GM20000 (cell line): ENCODE data around the gene SLC22A23.

Experiments
- DNase-seq: peaks from one replicate; pipeline ENCODE4 v3.0.0; 2012; ENCODE audit warnings: low spot score
- CTCF ChIP-seq: IDR thresholded peaks from 2 replicates; pipeline ENCODE4 v1.5.1; 2012; ENCODE audit warnings: mild to moderate bottlenecking, control low read depth; ENCODE audit errors: extremely low read depth, missing control alignments

SLC22A23 gene

DNA sequence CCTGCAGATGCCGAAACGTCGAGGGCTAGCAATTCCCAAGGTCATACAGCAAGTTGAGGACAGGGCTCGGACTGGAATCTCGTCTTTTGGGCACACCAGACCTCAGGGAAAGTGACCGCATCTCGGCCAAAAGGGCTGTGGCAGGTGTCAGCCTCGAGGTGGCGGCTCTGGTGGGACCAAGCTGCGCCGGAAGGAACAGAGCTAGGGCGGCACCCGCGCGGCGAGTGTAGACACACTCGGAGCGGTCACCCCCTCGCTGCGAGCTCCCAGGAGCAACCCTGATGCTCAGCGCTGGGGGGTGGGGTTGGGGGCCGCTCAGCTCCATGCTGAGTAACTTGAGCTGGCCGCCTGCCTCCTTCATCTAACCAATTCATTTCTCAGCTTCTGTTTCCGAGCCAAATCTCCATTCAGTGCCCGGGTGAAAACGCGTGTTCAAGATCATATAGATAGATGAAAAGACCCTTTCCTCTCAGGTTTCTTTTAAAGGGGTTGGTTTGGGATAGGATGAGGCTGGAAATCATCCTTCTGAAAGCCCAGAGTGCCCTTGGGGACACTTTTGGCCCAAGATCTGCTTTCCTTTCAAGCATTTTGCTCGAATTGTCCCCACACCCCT lies 227.2 kb downstream of the SLC22A23 start:
- TF ChIP-seq CTCF, result no peak

GRCh38 chr6:3228771-3229565 lies 227.9 kb downstream of the SLC22A23 start:
- no peak for TF ChIP-seq CTCF
- DNase-seq, result peak; percentile 55

More for the DNA sequence above, 227.2 kb downstream of the SLC22A23 start:
- peak; percentile 53 for DNase-seq

DNA sequence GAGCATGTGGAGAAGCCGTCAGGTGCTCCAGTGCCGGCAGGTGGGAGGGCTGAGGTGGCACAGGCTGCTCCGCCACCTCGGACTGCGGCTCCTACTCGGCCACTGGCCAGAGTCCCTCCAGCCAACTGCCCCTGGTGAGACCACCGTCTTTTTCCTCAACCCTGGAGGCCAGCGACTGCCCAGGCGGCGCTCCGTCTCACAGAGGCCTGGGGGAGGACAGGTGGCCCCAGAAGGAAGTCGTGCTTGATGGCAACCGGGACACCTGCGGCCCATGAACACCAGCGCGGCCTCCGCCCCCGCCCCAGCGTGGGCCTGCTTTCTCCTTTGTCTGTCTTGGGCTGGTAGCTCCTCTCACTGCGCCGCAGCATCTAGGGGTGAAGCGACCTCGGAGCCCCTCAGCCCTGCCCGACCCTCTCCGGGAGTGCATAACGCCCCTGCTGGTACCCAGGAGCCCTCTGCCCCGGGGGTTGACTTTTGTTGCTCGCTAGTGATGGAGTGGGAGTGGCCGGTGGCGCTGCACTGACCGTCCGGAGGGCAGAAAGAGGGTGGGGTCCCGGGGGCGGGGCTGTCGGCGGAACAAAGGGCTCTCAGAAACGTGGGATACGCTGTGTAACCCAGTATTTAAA lies 228.7 kb downstream of the SLC22A23 start:
- peak; percentile 60 for DNase-seq
- no peak for TF ChIP-seq CTCF

DNA sequence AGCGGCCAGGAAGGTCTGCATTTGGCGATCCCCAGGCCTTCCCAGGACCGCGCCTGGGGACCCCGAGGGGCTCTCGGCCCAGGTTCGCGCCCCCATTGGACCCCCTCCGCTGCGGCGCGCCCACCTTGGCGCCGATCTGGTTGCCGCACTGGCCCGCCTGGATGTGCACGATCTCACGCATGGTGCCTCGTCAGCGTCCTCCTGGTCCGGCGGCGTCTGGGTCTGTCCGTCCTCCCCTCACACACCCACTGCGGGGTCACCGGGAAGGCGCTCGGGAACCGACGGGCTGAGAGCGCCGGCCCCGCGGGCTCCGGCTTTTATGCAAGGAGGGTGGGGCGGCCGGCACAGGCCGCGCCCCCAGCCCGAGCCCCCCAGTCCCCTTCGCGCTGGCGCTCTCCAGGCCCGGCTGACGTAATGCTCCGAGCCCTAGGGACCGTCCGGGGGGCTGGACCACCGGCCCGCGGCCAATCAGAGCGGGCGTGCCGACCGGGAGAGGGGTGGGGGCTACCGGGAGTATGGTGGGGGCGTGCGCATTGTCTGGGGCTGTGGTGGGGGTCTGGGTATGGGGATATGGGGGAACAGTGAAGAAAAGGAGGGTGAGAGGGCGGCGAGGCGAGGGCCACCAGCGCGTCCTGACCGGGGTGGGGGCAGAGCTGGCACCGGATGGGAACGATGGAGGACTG lies 229.3 kb downstream of the SLC22A23 start, which contains the start of gene TUBB2B:
Gene TUBB2B, minus strand, starts transcription at position 291 of the 683 bp plus-strand sequence. Its CDS starts 110 bp downstream, at position 181.
- TF ChIP-seq CTCF, result no peak
- peak; percentile 82 for DNase-seq

- no peak for TF ChIP-seq CTCF
- DNase-seq, result peak; percentile 66
These were observed 230.1 kb downstream of the SLC22A23 start for GRCh38 chr6:3226481-3227362.

GRCh38 chr6:3226042-3226441 lies 230.8 kb downstream of the SLC22A23 start:
- TF ChIP-seq CTCF, result no peak
- no peak for DNase-seq
